Peyer's patch (tissue), 4 donors: ENCODE results near the gene TMEM107.

Source experiments
- POLR2A ChIP-seq, 2 donors: fragments of 450-650 bp; IDR thresholded peaks; one replicate each; pipeline ENCODE4 v1.5.1; 2017; ENCODE audit warnings: antibody characterized with exemption in 2 of 2, mild to moderate bottlenecking in 2 of 2, moderate library complexity in 2 of 2
- TF ChIP-seq, protein P1 (sequence below), 6 experiments: fragments of 450-650 bp in 4 of 6; fragments of 200-600 bp in 2 of 6; sonication (generic) in 1 of 6; IDR thresholded peaks; one replicate each; pipeline ENCODE4 v1.5.1; 2017 to 2019; ENCODE audit warnings: antibody characterized with exemption in 6 of 6, mild to moderate bottlenecking in 3 of 6, moderate library complexity in 1 of 6

DNA sequence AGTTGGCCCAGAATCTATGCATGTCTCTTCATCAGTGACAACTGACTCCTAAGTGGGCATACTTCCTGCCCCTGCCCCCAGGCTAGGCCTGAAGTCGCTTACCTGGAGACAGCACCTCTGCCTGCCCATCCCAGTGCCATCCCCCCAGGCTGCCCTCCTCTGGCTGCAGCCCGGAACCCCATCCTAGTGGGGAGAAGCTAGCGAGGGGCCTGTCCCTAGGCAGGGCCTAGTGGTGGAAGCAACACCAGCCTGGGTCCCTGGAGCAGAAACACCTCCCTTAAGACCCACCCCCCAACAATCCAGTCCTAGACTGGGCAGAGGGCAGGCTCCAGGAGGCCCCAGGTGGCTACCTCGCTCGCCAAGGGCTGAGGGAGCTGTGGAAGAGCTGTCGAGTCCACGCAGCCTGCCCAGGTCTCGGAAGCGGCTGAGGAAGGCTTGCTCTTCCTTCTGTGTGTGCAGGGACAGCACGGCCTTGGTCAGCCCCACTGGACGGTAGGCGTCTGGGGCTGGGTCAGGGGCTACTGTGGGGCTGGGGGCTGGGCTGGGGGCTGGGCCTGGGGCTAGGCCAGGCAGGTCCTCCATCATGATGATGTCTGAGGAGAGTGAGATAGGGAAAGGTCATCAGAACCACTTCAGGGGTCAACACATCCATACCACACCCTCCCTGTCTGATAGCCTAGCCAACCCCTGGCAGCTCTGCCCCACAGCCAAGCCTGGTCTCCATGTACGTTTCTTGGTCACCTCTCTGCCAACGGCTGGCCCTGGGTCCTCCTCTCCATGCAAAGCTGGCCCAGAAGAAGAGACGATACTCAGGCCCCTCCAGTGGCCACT lies 31.6 kb downstream of the TMEM107 start:
- TF ChIP-seq, protein P1, sequence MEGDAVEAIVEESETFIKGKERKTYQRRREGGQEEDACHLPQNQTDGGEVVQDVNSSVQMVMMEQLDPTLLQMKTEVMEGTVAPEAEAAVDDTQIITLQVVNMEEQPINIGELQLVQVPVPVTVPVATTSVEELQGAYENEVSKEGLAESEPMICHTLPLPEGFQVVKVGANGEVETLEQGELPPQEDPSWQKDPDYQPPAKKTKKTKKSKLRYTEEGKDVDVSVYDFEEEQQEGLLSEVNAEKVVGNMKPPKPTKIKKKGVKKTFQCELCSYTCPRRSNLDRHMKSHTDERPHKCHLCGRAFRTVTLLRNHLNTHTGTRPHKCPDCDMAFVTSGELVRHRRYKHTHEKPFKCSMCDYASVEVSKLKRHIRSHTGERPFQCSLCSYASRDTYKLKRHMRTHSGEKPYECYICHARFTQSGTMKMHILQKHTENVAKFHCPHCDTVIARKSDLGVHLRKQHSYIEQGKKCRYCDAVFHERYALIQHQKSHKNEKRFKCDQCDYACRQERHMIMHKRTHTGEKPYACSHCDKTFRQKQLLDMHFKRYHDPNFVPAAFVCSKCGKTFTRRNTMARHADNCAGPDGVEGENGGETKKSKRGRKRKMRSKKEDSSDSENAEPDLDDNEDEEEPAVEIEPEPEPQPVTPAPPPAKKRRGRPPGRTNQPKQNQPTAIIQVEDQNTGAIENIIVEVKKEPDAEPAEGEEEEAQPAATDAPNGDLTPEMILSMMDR (IDR thresholded peaks at IDR 0.05): no peak
- no peak for TF ChIP-seq POLR2A (IDR thresholded peaks at IDR 0.05)
